Type B pancreatic cell (in vitro differentiated cells): ENCODE measurements around the gene TSPAN11. TPM values are rescaled to one million over a fixed set of nuclear protein-coding genes. Genes with fewer than 3 reads are reported as not detected.

Source experiments
- DNase-seq: peaks from one replicate; pipeline ENCODE4 v3.0.0; 2021; ENCODE audit warnings: mixed read lengths; ENCODE audit not compliant: unreplicated experiment; ENCODE audit errors: extremely low spot score
- H3K27ac Mint-ChIP-seq: 2 replicates; pipeline ENCODE4 v1.8.0; 2021; ENCODE audit warnings: mild to moderate bottlenecking, mixed read lengths
- H3K27me3 Mint-ChIP-seq: 2 replicates; pipeline ENCODE4 v1.8.0; 2021; ENCODE audit warnings: mixed read lengths
- H3K36me3 Mint-ChIP-seq: 2 replicates; pipeline ENCODE4 v1.8.0; 2021; ENCODE audit warnings: mixed read lengths
- H3K4me1 Mint-ChIP-seq: one replicate; pipeline ENCODE4 v1.8.0; 2021; ENCODE audit warnings: mixed read lengths; ENCODE audit not compliant: unreplicated experiment
- H3K4me3 Mint-ChIP-seq: 2 replicates; pipeline ENCODE4 v1.8.0; 2021; ENCODE audit warnings: mild to moderate bottlenecking, mixed read lengths
- H3K9me3 Mint-ChIP-seq: 2 replicates; pipeline ENCODE4 v1.8.0; 2021; ENCODE audit warnings: mixed read lengths
- total RNA-seq: library from RNA; stranded (reverse); gene quantifications from 2 replicates; pipeline ENCODE4 v1.2.1, GENCODE V29; 2021; ENCODE audit warnings: low replicate concordance
- TF ChIP-seq, protein P1 (sequence below): fragments of 200-600 bp; sonication (generic); conservative IDR thresholded peaks from 2 replicates; pipeline ENCODE4 v1.5.0; 2021; ENCODE audit warnings: antibody characterized with exemption, mild to moderate bottlenecking

Gene TSPAN11
- total RNA-seq, 1 donor from 2014 or later = 52.3 TPM

GRCh38 chr12:30959778-30960177 is 33.2 kb downstream of the TSPAN11 start:
- Mint-ChIP-seq H3K9me3 (no peaks in the 10 kb centered on the region), H3K4me1 (peaks cover 4% of the 10 kb centered on the region), H3K36me3 (peaks cover 27% of the 10 kb centered on the region), H3K4me3 (no peak overlapping the region), H3K27ac (no peak overlapping the region), H3K27me3 (peaks cover 6% of the 10 kb centered on the region)
- TF ChIP-seq, protein P1, sequence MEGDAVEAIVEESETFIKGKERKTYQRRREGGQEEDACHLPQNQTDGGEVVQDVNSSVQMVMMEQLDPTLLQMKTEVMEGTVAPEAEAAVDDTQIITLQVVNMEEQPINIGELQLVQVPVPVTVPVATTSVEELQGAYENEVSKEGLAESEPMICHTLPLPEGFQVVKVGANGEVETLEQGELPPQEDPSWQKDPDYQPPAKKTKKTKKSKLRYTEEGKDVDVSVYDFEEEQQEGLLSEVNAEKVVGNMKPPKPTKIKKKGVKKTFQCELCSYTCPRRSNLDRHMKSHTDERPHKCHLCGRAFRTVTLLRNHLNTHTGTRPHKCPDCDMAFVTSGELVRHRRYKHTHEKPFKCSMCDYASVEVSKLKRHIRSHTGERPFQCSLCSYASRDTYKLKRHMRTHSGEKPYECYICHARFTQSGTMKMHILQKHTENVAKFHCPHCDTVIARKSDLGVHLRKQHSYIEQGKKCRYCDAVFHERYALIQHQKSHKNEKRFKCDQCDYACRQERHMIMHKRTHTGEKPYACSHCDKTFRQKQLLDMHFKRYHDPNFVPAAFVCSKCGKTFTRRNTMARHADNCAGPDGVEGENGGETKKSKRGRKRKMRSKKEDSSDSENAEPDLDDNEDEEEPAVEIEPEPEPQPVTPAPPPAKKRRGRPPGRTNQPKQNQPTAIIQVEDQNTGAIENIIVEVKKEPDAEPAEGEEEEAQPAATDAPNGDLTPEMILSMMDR = no peak
- DNase-seq = no peak

- peaks cover 4% of the 10 kb centered on the region for H3K4me1 Mint-ChIP-seq
- peaks cover 13% of the 10 kb centered on the region for H3K27me3 Mint-ChIP-seq
- H3K4me3 Mint-ChIP-seq = no peak overlapping the region
- no peaks in the 10 kb centered on the region for H3K9me3 Mint-ChIP-seq
- TF ChIP-seq, protein P1 = no peak
- H3K27ac Mint-ChIP-seq = no peak overlapping the region
- peaks cover 22% of the 10 kb centered on the region for H3K36me3 Mint-ChIP-seq
- no peak for DNase-seq
Observed at GRCh38 chr12:30961030-30961429, 34.5 kb downstream of the TSPAN11 start.

DNA sequence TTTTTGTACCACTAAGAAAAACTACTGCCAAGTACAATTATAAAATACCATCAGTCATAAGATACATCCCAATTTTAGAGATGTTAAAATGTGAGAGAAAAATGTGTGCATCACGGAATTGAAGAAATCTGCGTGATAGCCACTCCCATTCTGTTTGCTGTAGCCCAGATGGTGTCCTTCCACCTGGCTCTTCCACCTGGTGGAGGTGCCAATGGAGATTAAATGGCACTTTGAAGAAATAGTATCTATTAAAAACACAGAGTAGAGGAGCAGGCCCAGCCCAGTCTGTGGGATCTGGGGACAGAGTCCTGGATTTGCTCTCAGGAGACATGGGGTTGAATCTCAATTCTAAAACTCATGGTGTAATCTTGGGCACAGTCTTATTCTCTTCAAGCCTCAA is 35.5 kb downstream of the TSPAN11 start:
- peaks cover 4% of the 10 kb centered on the region for H3K4me1 Mint-ChIP-seq
- no peak for DNase-seq
- TF ChIP-seq, protein P1 = no peak
- H3K27me3 Mint-ChIP-seq = peaks cover 13% of the 10 kb centered on the region
- no peak overlapping the region for H3K4me3 Mint-ChIP-seq
- no peaks in the 10 kb centered on the region for H3K9me3 Mint-ChIP-seq
- no peak overlapping the region for H3K27ac Mint-ChIP-seq
- H3K36me3 Mint-ChIP-seq = peaks cover 22% of the 10 kb centered on the region

- DNase-seq = no peak
- Mint-ChIP-seq H3K27me3 (peaks cover 20% of the 10 kb centered on the region), H3K4me3 (no peak overlapping the region), H3K36me3 (peaks cover 18% of the 10 kb centered on the region), H3K4me1 (no peaks in the 10 kb centered on the region), H3K27ac (no peak overlapping the region), H3K9me3 (no peaks in the 10 kb centered on the region)
- TF ChIP-seq, protein P1 = no peak
Observed at GRCh38 chr12:30963709-30964564, 37.4 kb downstream of the TSPAN11 start.

DNA sequence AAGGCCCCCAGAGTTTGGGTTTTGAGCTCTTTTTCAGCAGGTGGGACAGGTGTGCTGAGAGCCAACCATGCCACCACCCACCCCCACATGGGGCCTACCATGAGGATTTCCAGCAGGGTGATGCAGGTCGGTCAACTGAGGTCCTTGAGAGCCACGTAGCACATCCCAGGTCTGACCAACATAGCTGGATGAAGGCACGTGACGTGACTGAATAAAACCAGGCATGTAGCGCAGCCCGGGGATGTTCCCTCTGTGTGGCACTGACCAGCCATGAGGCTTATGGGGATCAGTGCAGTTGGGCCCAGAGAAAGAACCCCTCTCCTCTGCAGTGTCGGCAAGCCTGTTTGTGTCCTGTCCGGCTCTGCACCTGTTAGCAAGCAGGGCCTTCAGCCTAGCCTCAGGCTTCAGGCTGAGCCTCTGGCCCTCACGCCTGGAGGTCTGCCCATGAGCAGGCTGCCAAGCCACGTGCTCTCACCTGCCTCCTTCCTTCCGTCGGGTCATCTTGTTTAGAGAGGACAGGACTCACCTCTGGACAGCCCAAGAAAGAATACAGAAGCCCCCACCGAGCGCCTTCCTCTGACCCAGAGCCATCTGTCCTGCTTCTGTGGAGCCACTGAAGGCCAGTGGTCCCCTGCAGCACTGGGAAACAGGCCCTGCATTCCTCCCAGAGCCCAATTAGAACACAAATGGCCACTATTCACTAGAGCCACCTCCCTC is 38.5 kb downstream of the TSPAN11 start:
- Mint-ChIP-seq H3K27ac (no peak overlapping the region), H3K9me3 (no peaks in the 10 kb centered on the region), H3K4me3 (no peak overlapping the region), H3K36me3 (peaks cover 18% of the 10 kb centered on the region), H3K4me1 (peaks cover 2% of the 10 kb centered on the region), H3K27me3 (peaks cover 25% of the 10 kb centered on the region)
- TF ChIP-seq, protein P1 = no peak
- no peak for DNase-seq
